NCI-H146 treated with DMSO at 0.1 percent for 48 hours (cell line): ENCODE measurements around the gene NPHS2.

Experiments used
- DNase-seq: peaks from one replicate; lab custom pipeline; 2025; ENCODE audit not compliant: unreplicated experiment; lab: John Stamatoyannopoulos, UW

Gene NPHS2

DNA sequence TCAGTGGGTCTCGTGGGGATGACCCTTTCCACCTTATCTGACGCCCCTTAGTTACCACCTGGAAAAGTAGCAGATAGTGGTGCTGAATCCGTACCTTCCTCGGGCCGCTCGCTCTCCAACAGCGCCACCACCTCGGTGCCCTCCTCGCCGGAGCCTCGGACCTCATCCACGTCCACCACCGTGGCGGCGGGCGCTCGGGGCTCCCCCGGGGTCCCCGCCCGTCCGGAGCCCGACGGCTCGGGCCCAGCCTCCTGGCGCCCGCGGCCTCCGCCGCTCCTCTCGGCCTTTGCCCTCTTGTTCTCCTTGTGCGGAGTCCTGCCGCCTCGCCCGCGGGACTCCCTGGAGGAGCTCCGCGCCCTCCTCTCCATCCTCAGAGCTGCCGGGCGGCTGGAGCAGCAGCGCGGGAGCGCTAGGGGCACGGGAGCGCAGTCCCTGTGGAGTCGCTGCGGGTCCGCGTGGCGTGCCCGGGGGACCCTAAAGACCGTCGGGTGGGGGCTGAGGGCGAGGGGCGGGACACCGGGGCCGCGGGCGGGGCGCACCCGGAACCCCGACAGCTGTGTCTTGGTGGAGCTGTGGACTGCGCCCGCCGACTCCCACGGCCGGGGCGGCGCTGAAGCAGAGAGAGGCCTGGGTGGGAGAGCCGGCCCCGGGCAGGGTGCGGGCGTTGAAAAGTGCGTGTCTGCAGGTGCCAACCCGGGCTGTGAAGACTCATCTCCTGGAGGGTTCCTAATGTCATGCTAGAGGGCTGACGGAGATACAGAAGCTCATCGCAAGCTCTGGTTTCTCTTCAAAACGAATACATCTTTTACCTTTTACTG, at the start of gene NPHS2:
TSS of gene NPHS2 (minus strand) at position 452 of the 818 bp plus-strand sequence. CDS start at position 368, 84 bp downstream.
- DNase-seq, result no peak

DNA sequence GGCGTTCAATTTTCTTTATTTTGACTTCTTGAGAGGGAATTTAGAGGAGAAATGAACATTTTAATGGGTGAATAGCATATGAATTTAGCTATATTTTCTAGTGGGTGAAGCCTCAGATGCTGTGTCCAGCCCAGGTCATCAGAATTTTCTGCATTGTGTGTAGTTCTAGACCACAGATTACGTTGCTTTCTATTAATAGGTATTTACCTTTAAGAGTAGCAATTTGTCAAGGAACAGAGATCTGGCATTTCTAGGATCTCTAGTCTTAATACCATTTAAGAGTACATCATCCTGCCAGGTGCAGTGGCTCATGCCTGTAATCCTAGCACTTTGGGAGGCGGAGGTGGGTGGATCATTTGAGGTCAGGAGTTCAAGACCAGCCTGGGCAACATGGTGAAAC, 36.6 kb upstream of the NPHS2 start:
- DNase-seq, result no peak

DNA sequence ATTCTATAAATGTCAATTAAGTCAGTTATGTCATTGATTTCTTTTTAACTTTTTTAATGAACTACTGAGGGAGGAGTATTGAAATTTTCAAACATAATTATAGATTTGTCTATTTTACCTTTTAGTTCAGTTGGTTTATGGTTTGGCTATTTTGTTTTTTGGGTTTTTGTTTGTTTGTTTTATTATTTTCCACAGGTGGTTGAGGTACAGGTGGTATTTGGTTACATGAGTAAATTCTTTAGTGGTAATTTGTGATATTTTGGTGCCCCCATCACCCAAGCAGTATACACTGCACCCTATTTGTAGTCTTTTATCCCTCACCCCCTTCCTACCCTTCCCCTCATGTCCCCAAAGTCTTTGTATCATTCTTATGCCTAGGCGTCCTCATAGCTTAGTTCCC, 25.3 kb upstream of the NPHS2 start:
- DNase-seq, result no peak

DNA sequence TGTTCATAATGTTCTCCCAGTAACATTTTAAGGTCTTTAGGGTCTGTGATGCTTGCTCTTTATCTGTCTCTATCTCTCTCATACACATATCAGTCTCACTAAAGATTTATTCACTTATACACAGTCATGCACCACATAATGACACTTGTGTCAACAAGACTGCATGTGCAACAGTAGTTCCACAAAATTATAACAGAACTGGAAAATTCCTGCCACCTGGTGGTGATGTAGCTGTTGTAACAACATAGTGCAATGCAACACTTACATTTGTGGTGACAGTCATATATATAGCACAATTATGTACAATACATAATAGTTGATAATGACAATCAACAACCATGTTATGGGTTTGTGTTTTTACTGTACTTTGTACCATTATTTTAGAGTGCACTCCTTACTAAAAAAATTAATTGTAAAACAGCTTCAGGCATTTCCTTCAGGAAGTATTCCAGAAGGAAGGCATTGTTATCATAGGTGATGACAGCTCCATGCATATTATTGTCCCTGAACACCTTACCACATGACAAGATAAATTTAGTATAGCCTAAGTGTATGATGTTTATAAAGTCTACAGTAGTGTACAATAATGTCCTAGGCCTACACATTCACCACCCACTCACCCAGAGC, 24.0 kb upstream of the NPHS2 start:
- DNase-seq, result no peak

DNA sequence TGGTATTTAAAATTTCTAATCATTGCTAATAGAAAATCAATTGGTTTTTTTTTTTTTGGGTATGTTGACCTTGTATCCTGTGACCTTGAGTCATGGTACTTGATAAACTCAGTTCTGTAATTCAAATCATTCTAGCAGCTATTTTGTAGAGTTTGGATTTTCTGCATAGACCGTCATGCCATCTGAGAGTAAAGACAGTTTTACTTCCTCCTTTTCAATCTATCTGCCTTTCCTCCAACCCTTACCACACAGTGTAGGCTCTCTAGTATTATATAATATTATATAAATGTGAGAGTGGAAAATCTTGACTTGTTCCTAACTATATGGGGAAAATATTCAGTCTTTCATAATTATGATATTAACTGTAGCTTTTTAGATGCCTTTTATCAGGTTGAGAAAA, 22.9 kb upstream of the NPHS2 start:
- DNase-seq, result no peak

DNA sequence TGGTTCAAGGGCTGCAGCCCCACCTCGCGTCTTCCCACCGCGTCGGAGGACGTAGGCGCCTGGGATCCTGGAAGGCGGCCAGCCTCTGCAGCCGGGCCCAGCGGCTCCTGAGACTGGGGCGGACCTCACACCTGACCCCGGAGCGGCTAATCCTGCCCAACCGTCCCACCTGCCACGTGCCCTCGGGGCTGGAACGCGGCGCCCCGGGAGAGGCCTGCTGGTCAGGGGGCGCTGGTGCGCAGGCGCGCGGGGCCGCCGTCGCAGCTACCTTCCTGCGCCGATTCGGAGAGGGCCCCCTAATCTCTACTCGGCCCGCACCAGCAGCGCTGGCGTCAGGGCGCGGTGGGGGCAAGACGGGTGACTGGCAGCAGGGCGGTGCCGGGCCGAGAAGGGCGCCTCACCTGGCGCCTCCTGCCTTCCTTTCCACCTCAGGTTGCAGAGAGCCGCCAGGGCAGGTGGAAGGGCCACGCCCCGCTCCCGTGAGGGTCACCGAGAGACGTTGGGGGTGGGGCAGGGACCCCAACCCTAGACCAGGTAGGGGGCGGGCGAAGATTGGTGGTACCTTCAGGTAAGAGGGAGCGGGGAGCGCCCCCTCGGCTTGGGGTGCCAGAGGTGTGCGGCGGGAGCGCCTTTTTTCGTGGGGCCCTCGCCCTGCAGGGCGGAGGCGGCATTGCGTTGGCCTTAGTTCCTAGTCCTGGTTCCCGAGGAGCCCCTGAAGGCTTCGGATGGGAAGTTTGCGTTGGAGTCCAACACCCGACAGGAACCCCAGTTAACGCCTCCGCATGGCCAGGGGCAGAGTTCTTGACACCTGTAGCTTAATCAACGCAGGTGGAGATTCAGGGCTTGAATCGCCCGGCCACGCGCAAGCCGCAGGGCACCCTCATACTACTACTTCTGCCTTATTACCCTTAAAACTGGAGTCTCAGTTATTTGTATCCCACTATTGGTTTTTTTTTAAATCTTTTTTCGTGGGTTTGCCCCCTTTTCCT, 16.1 kb upstream of the NPHS2 start, which contains the start of gene TDRD5:
TSS of gene TDRD5 (plus strand) at position 241 of the 989 bp plus-strand sequence. CDS start 784 bp downstream, outside the sequence.
- no peak for DNase-seq

DNA sequence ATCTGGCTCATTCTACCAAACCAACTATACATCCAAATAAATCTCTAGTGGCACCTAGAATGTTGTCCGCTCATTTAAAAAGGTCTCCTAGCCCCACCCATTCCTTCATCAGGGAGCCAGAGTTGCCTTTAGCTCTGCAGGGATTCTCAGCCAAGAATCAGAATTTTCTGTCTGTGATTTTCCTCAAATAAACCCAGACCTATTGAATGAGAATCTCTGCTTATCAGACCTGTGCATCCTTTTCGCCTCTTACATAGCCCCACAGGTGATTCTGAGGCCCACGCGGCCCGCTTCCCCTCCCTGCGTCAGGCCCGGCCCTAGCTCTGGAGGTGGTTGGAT, 15.5 kb upstream of the NPHS2 start:
- DNase-seq, result no peak

DNA sequence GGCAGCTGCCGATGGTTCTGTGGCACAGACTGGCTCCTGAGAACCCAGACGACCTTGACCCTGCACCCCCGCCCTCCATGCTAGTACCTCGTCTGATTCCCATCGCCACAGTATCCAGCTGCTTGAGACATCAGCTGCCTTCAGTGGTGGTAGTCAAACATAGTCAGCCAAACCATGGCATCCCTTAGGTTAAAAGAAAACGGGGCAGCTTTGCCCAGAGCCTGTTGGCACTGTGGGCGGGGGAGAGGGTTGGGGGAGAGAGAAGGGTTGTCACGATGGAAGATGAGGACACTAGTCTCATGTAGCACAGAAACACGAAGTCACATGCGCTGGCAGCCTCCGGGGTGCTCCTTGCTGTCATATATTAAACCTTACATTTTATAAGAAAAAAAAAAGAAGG, 14.9 kb upstream of the NPHS2 start:
- no peak for DNase-seq

DNA sequence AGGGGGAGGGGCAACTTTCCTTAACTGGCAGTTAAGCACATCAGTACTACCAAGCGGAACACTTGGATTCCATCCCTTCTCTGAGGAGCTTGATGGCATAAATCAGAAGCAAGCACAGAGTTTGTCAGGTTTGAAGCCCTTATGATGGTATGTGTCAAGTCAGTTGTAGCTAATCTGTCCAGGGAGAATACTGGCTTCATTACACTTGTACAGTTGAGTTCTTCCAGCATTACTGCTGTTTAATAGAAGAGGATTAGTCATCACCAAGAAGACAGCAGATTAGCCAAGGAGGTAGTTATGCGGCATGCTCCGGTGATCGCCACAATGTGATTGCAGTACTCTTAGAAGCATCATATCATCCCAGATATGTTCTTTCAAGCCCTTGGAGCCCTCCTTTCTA, 13.8 kb upstream of the NPHS2 start:
- DNase-seq, result no peak

DNA sequence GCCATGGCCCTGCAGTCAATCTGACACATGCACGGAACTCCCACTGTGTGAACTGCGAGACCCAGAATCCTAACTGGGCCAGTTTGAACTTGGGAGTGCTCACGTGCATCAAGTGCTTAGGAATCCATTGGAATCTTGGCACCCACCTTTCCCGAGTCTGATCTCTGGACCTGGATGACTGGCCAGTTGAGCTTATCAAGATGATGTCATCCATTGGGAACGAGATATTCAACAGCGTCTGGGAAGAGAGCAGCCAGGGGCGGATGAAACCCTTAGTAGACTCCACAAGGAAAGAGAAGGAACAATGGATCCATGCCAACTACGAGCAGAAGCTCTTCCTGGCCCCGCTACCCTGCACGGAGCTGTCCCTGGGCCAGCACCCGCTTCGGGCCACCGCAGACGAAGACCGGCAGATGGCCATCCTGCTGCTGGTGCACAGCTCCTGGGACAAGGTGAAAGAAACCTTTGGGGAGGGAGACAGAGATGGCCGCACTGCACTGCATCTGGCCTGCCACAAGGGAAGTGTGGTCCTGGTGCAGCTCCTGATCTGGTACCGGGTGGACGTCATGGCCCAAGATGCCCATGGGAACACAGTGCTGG, 12.8 kb upstream of the NPHS2 start:
- no peak for DNase-seq

DNA sequence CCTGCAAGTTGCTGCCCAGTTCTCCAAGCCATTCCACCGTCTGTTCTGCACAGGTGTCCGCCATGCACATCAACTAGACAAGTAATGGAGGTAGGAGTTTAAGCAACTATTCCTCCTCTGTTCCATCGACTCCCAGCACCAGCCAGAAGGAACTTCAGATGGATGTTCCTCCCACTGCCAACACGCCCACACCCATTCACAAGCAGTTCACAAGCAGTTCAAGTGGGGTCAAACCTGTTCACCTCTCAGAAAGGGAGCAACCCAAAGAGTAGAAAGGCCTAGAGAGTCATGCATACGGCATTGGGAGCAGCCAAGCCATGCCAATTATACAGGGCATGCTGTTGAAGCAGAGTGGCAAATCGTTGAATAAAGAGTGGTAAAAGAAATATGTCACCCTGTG, 11.6 kb upstream of the NPHS2 start:
- no peak for DNase-seq

DNA sequence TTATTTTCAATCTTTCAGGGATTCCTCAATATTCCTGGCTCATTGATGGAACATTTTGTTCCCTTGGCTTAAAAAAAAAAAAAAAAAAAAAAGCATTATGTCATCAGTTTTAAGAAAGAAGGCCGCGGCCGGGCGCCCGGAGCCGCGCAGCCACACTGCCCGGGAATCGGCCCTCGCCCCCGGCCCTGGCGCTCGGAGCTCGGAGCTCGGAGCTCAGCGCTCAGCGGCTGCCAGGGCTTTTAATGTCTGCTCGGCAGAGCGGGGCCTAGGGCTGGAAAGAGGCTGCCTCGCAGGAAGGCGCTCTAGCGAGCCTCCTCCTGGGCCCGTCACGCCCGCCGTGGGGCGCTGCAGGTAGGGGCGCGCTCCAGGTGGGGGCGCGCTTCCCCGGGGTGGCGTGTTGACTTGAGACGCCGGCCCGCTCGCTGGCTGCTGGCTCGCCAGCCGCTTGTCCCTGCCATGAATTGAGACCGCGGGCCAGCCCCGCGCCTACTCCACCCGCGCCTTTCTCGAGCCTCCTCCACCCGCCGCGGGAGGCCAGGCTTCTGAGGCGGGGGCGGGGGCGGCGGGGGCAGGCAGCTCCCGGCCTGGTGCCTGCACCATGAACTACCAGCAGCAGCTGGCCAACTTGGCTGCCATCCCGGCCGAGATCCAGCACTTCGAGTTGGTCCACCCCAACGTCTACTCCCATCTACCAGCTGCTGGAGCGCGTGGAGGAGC, 10.5 kb upstream of the NPHS2 start:
- no peak for DNase-seq

DNA sequence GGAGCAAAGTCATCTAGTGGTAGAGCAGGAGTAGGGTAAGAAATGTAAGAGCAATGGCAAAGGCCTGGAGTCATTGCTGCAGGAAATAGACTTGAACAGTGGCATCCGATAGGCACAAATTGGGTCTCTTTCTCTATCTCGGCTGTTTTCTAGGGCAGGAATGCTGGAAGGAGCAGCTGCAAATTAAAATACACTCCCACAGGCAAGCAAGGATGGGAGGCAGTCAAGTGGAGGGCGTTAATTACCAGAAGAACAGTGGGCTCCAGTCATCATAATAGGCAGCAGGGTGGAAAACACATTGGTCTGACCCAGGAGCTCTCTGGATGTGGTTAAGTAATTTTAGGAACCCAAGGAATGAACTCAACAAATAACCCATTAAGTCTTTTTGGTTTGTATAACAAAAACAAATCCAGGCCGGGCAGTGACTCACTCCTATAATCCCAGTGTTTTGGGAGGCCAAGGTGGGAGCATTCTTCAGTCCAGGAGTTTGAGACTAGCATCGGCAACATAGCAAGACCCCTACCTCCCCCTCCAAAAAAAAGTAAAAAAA, 8.1 kb upstream of the NPHS2 start:
- DNase-seq, result no peak

DNA sequence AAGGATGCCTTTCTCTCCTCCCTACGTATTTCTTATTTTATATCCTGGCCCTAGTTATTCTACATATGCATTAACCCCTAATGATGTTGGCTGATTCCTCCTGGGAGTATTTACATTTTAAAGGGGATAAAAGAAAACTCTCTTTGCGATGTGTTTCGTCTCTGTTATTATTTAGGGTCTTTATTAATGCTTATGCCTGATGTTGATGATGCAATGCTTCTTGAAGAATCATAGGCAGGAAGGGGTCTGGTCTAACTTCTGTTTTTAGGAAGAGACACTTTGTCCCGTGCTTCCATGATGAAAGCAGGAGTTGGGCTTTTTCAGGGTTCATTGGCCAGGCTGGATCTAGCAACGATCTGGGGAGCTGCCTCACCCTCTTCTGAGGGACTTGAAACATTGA, 761 bp upstream of the NPHS2 start:
- DNase-seq, result no peak

DNA sequence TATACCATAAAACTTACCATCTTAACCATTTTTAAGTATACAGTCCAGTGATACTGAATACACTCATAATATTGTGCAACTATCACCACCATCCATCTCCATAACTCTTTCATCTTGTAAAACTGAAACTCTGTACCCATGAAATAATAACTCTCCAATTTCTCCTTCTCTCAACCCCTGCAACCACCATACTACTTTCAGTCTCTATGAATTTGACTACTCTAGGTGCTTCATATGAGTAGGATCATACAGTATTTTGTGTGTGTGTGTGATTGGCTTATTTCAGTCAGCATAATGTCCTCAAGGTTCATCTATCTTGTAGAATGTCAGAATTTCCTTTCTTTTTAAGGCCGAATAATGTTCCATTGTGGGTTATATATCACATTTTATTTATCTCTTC, 17.7 kb downstream of the NPHS2 start:
- no peak for DNase-seq

DNA sequence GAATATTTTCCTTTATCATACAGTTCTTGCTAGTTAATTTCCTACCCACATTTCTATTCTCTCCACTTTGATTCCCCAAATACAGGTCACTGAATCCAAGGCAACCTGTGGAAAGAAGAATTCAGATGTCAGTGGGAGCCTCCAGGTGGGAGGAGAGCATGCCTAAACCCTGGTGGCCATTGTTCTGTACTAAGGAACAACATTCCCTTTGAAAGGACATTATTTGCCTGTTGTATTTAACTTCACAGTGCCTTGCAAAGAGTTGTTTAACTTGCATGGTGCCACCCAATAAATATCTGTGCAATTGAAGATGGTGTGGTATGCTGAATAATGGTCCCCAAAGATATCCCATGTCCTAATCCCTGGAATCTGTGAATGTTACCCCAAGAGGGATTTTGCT, 21.3 kb downstream of the NPHS2 start:
- DNase-seq, result no peak

DNA sequence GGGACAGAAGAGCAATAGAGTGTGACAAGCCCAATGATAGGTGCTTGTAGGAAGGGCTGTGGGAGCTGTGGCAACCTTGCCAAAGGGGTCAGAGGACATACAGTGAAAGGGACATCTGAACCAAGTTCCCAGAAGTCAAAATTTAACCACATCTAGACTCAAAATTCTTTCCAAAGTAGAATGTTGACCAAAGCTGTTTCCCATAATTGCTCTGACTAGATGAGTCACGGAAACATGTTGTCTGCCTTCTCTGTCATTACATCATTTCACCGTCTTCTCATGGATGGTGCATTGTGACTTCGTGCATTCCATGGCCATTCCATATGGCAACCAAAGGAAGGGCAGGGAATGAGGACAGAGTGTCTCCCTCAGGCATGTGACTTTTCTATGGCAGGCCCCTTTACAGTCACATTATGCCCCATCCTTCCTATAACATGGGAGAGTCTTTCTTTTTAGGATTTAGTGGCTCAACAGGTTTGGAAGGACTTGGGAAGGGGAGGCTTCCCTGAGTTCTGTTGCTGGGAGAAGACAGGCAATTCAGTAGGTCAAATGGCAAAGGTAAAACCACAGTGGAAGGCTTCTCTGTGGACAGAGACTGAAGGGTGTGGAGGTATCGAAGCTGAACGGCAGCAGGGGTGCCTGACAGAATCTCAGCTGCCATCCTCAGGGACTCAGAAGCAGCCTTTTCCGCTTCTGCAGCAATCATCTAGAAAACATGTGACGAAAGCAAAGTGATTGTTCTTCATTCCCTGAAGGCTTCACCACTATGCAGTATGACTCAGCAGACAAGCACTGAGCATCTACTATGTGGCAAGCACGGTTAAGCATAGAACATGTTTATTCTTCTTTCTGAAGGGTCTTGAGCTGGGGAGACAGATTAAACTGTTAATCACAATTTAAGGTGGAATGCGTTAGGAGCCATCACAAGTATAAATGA, 24.7 kb downstream of the NPHS2 start:
- DNase-seq, result no peak

DNA sequence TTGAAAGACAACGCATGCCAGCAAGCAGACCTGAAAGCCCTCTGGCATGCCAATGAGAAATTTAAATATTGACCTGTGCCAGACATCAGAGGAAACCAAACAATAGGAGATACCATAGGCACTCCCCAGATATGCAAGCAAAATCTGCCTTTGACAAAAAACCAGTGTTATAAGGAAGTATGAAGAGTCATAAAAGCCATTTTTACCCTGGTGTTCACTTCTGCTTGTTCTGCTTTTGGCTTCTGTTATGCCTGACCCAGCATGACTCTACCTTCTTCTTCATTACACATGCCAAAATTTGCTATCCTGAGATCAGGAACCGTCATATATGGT, 26.4 kb downstream of the NPHS2 start:
- DNase-seq, result no peak

DNA sequence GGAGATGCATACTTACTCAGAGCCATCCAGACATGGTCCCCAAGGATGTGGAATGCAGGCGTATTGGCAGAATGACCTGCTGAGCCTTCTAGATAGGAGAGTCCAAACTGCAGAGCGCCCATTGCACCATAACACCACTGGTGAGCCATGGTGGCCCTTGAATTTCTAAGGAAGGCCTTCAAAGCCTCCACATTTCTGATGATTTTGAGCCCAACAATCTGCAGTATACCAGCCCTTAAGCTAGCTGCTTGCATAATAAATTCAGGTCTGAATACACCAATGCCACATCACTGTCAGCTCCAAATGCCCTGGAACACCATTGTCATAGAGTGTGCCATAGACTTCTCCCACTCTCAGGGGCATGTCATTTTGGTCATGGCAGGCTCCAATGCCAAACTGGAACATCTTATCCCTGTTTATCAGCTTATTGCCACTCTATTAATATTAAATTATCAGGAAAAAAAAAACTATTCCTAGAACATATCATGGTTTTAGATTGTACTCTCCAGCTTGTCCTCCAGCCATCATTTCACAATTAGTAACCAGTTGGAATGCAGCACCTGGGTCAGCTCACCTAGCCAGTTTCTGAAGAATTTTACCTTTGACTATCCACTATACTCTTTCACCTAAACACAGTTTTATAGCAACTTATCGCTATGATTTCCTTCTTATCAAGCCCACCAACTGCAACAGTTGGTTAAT, 26.9 kb downstream of the NPHS2 start:
- DNase-seq, result no peak
